ENCODE measurements around the gene GRID2.

GRID2 gene

DNA sequence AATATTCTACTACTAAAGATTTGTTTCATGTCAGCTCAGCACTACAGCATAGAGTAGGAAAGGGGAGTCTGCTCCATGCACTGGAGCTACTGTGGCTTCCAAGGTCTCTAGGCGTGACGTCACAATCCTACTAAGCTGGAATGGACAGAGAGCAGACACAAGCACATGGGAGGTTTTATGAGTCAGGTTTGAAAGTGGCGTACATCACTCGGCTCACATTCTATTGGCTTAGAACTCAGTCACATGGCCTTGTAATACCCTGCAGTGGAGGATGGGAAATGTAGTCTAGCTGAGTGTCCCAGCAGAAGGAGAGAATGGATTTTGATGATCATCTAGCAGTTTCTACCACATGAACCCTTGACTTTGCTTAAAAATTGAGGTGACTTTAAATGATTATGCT lies 899.9 kb downstream of the GRID2 start:
- Histone ChIP-seq H3K9ac (ENCODE audit: low read depth, low read length) (no peak overlapping the region), H3K4me1 (ENCODE audit: control insufficient read depth, insufficient read depth, low read length) (peaks cover 10% of the 10 kb centered on the region), H3K4me3 (ENCODE audit: low read depth, low read length) (no peak overlapping the region), H3K9me3 (ENCODE audit: control insufficient read depth, insufficient read depth, low read length) (no peaks in the 10 kb centered on the region), H3K27me3 (ENCODE audit: control insufficient read depth, insufficient read depth, low read length) (no peaks in the 10 kb centered on the region), H3K36me3 (ENCODE audit: control insufficient read depth, insufficient read depth, low read length) (no peaks in the 10 kb centered on the region)

DNA sequence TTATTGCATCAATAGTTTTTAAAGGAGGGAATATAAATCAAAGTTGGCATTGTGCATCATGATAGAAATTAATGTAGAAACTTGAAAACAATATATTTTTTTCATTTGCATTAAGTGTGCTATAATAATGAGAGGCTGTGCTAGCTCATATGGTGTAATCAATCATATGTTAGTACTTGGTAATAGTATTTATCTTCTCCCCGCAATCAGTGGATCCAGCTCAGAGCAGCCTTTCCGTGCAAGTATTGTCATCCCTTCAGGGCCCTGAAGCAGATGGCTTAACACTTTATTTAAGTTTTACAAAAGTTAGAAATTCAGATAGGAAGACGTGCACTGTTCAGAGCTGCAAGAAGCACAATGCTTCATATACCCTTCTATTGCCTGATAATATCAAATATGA lies 908.5 kb downstream of the GRID2 start:
- H3K36me3 ChIP-seq (ENCODE audit: control insufficient read depth, insufficient read depth, low read length), result no peaks in the 10 kb centered on the region
- no peaks in the 10 kb centered on the region for H3K27me3 ChIP-seq (ENCODE audit: control insufficient read depth, insufficient read depth, low read length)
- H3K9ac ChIP-seq (ENCODE audit: low read depth, low read length), result no peak overlapping the region
- H3K4me3 ChIP-seq (ENCODE audit: low read depth, low read length), result no peak overlapping the region
- H3K4me1 ChIP-seq (ENCODE audit: control insufficient read depth, insufficient read depth, low read length), result no peaks in the 10 kb centered on the region
- no peaks in the 10 kb centered on the region for H3K9me3 ChIP-seq (ENCODE audit: control insufficient read depth, insufficient read depth, low read length)

DNA sequence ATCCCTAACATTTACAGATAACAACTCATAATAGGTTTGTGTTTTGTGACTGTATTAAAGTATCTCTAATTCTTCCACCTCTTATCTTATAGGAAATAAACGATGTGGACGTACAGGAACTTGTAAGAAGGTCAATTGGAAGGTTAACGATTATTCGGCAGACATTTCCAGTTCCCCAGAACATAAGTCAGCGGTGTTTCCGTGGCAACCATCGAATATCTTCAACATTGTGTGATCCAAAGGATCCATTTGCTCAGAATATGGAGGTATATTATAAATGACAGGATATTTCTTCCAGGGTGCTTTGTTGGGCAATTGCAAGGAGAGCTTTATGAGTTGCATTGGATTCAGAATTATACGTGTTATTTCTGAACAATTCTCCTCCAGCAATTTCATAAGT lies 912.9 kb downstream of the GRID2 start:
- H3K27me3 ChIP-seq (ENCODE audit: control insufficient read depth, insufficient read depth, low read length), result no peaks in the 10 kb centered on the region
- no peaks in the 10 kb centered on the region for H3K36me3 ChIP-seq (ENCODE audit: control insufficient read depth, insufficient read depth, low read length)
- no peaks in the 10 kb centered on the region for H3K4me1 ChIP-seq (ENCODE audit: control insufficient read depth, insufficient read depth, low read length)
- no peak overlapping the region for H3K4me3 ChIP-seq (ENCODE audit: low read depth, low read length)
- no peak overlapping the region for H3K9ac ChIP-seq (ENCODE audit: low read depth, low read length)
- no peaks in the 10 kb centered on the region for H3K9me3 ChIP-seq (ENCODE audit: control insufficient read depth, insufficient read depth, low read length)

DNA sequence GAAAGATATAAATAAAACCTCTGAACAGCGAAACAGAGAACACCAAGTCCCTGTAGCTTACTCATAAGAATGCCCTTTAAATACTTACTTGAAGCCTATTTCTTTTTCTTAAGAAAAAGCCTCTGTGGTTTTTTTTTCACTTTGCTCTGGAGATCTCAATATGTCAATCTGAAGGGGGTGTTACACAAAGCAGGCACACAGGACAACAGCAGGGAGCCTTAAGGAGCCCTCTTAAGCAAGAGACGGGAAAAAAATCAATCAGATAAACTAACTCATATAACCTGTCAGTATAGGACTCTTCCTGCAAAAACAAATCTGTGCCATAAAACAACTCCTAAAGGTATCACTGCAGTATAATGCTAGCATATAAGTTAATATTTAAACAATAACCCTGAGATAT lies 913.7 kb downstream of the GRID2 start:
- Histone ChIP-seq H3K9me3 (ENCODE audit: control insufficient read depth, insufficient read depth, low read length) (no peaks in the 10 kb centered on the region), H3K36me3 (ENCODE audit: control insufficient read depth, insufficient read depth, low read length) (no peaks in the 10 kb centered on the region), H3K27me3 (ENCODE audit: control insufficient read depth, insufficient read depth, low read length) (no peaks in the 10 kb centered on the region), H3K9ac (ENCODE audit: low read depth, low read length) (no peak overlapping the region), H3K4me1 (ENCODE audit: control insufficient read depth, insufficient read depth, low read length) (no peaks in the 10 kb centered on the region), H3K4me3 (ENCODE audit: low read depth, low read length) (no peak overlapping the region)

DNA sequence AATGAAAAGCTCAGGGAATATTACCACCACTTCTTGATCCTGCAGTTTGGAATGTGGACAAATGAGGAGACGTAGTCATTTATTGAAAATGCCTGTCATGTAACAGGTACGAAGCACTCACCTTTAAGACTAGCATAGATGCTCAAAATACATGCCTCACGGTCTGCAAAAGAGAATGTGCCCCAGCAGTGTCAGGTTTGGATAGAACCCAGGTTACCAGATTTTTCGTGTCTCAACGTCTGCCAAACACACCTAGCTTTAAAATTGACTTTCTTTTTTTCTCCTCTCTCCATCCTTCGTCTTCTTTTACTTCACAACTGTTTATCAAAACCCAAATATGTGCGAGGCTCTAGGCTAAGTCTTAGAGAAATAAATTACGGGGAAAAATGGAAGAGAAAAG lies 918.0 kb downstream of the GRID2 start:
- Histone ChIP-seq H3K36me3 (ENCODE audit: control insufficient read depth, insufficient read depth, low read length) (no peaks in the 10 kb centered on the region), H3K4me3 (ENCODE audit: low read depth, low read length) (no peak overlapping the region), H3K9me3 (ENCODE audit: control insufficient read depth, insufficient read depth, low read length) (no peaks in the 10 kb centered on the region), H3K4me1 (ENCODE audit: control insufficient read depth, insufficient read depth, low read length) (no peaks in the 10 kb centered on the region), H3K27me3 (ENCODE audit: control insufficient read depth, insufficient read depth, low read length) (no peaks in the 10 kb centered on the region), H3K9ac (ENCODE audit: low read depth, low read length) (no peak overlapping the region)

DNA sequence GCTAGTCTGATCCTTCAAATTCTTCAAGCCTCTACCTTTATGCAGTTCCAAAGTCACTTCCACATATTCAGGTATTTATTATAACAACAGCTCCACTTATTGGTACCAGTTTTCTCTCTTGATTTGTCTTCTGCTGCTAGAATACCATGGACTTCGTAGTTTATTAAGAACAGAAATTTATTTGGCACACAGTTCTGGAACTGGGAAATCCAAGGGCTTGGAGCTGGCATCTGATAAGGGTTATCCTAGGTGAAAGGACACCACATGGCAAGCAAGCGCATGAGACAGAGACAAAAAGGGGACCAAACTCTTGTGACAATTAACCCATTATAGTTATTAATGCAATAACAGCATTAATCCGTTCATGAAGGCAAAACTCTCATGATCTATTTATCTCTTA lies 924.3 kb downstream of the GRID2 start:
- Histone ChIP-seq H3K27me3 (ENCODE audit: control insufficient read depth, insufficient read depth, low read length) (no peaks in the 10 kb centered on the region), H3K9ac (ENCODE audit: low read depth, low read length) (no peak overlapping the region), H3K4me3 (ENCODE audit: low read depth, low read length) (no peak overlapping the region), H3K9me3 (ENCODE audit: control insufficient read depth, insufficient read depth, low read length) (no peaks in the 10 kb centered on the region), H3K4me1 (ENCODE audit: control insufficient read depth, insufficient read depth, low read length) (no peaks in the 10 kb centered on the region), H3K36me3 (ENCODE audit: control insufficient read depth, insufficient read depth, low read length) (no peaks in the 10 kb centered on the region)

DNA sequence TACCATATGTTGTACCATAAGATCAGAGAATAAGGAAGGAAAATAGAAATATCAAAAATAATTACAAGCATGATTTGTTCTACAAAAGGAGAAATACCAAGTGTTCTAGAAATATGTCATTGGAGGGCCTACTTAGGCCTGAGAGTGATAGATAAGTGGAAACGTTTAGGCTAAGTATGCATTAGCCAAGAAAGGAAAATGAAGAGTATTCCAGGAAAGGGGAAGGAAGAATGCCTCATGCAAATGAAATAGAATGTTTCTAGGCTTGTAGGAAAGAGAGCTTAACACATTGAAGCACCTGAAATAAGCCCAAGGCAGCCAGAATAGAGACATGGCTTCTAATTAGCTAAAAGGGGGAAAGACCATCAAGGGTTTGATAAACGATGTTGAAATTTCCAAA lies 929.1 kb downstream of the GRID2 start:
- Histone ChIP-seq H3K9me3 (ENCODE audit: control insufficient read depth, insufficient read depth, low read length) (no peaks in the 10 kb centered on the region), H3K36me3 (ENCODE audit: control insufficient read depth, insufficient read depth, low read length) (no peaks in the 10 kb centered on the region), H3K9ac (ENCODE audit: low read depth, low read length) (no peak overlapping the region), H3K4me1 (ENCODE audit: control insufficient read depth, insufficient read depth, low read length) (no peaks in the 10 kb centered on the region), H3K4me3 (ENCODE audit: low read depth, low read length) (no peak overlapping the region), H3K27me3 (ENCODE audit: control insufficient read depth, insufficient read depth, low read length) (no peaks in the 10 kb centered on the region)

DNA sequence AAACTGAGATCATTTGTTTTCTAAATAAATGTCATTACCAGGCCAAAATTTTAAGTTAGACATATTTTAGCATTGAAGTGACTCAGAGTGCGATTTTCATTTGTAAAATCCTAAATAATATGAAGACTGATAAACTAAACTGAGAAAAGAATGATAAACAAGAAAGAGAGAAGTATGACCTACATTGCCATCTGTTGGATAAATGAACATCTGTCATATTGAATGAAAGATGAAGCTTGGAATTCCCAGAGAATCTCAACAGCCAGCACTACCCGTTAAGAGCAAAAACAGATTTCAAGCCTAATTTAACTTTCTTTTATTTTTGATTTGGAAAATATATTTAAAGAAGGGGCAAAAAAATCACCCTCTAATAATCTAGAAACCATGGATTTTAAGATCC lies 933.8 kb downstream of the GRID2 start:
- Histone ChIP-seq H3K36me3 (ENCODE audit: control insufficient read depth, insufficient read depth, low read length) (no peaks in the 10 kb centered on the region), H3K4me3 (ENCODE audit: low read depth, low read length) (no peak overlapping the region), H3K9ac (ENCODE audit: low read depth, low read length) (no peak overlapping the region), H3K4me1 (ENCODE audit: control insufficient read depth, insufficient read depth, low read length) (no peaks in the 10 kb centered on the region), H3K9me3 (ENCODE audit: control insufficient read depth, insufficient read depth, low read length) (no peaks in the 10 kb centered on the region), H3K27me3 (ENCODE audit: control insufficient read depth, insufficient read depth, low read length) (no peaks in the 10 kb centered on the region)

DNA sequence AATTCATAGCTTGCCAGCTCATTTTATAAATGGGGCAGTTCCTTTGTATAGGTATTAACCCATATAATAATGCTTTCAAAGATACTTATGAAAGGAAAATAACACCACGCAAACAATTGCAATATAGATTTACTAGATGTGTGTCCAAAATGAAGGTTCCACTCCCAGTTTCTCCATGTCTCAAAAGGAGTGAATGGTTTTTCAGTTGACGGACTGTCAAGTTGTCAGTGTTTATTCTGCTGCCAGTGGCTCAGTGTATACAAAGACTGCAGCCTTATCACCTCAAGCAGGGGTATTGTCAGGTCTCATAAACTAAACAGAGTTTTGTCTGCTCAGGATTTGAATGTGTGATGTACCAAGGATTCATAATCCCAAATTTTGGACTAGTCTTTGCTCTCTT lies 939.5 kb downstream of the GRID2 start:
- Histone ChIP-seq H3K9me3 (ENCODE audit: control insufficient read depth, insufficient read depth, low read length) (no peaks in the 10 kb centered on the region), H3K36me3 (ENCODE audit: control insufficient read depth, insufficient read depth, low read length) (no peaks in the 10 kb centered on the region), H3K27me3 (ENCODE audit: control insufficient read depth, insufficient read depth, low read length) (no peaks in the 10 kb centered on the region)

DNA sequence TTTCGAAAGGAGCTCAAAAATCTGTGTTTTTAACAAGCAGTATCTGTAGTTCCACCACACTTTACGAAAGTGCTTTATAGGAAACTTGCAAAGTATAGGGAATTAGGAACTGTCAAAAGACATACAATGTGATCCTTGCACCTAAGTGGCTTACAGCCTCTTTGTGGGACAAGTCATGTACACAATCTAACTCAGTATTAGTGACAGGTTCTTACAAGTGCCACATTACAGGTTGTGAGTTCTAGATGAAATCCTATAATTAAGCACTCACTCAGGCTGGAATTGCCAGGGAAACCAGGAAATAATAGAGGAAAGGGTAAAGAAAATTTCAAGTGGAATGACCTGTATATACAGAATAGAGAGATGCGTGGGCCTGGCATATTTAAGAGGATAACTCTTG lies 957.4 kb downstream of the GRID2 start:
- H3K36me3 ChIP-seq (ENCODE audit: control insufficient read depth, insufficient read depth, low read length), result no peaks in the 10 kb centered on the region
- no peak overlapping the region for H3K4me3 ChIP-seq (ENCODE audit: low read depth, low read length)
- no peaks in the 10 kb centered on the region for H3K4me1 ChIP-seq (ENCODE audit: control insufficient read depth, insufficient read depth, low read length)
- no peak overlapping the region for H3K9ac ChIP-seq (ENCODE audit: low read depth, low read length)
- no peaks in the 10 kb centered on the region for H3K9me3 ChIP-seq (ENCODE audit: control insufficient read depth, insufficient read depth, low read length)
- no peaks in the 10 kb centered on the region for H3K27me3 ChIP-seq (ENCODE audit: control insufficient read depth, insufficient read depth, low read length)

More for the DNA sequence above, 939.5 kb downstream of the GRID2 start:
- Histone ChIP-seq H3K4me3 (ENCODE audit: low read depth, low read length) (no peak overlapping the region), H3K9ac (ENCODE audit: low read depth, low read length) (no peak overlapping the region), H3K4me1 (ENCODE audit: control insufficient read depth, insufficient read depth, low read length) (no peaks in the 10 kb centered on the region)

DNA sequence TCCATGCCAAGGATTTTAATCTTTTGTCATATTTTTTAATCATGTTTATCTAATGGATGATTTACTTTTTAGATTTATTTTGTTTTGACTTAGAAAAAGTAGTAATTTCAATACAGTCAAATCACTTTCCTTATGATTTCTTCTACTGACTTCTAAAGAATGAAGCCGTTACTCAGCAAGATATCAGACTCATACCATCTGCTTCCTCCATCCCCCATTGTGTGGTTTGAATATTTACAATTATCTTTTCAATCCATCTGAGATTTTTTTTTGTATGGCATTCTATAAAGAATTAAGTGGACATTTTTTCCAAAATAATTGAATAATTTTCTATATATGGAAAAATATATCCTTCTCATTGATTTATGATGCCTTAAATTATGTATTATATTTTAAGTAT lies 959.4 kb downstream of the GRID2 start:
- H3K27me3 ChIP-seq (ENCODE audit: control insufficient read depth, insufficient read depth, low read length), result no peaks in the 10 kb centered on the region

DNA sequence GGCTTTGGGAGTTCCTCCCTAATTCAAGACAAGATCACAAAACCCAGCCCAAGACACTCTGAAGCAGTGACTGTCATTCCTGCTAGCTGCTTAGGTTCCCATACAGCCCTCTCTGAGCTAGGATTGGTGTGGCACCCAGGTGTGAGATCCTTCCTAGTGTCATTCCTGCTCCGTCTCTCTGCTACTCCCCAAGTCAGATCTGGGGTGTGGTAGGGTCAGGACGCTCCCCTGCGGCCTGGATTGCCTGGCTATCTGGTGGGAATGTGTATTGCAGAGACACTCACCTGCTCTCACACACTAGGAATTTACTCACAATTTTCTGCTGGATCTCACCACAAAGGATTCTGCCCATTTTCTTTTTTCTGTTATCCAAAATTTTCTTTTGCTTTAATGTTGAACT lies 964.0 kb downstream of the GRID2 start:
- Histone ChIP-seq H3K9ac (ENCODE audit: low read depth, low read length) (no peak overlapping the region), H3K4me3 (ENCODE audit: low read depth, low read length) (no peak overlapping the region), H3K9me3 (ENCODE audit: control insufficient read depth, insufficient read depth, low read length) (no peaks in the 10 kb centered on the region), H3K4me1 (ENCODE audit: control insufficient read depth, insufficient read depth, low read length) (no peaks in the 10 kb centered on the region), H3K27me3 (ENCODE audit: control insufficient read depth, insufficient read depth, low read length) (no peaks in the 10 kb centered on the region), H3K36me3 (ENCODE audit: control insufficient read depth, insufficient read depth, low read length) (no peaks in the 10 kb centered on the region)

More for the DNA sequence above, 959.4 kb downstream of the GRID2 start:
- Histone ChIP-seq H3K4me1 (ENCODE audit: control insufficient read depth, insufficient read depth, low read length) (no peaks in the 10 kb centered on the region), H3K9ac (ENCODE audit: low read depth, low read length) (no peak overlapping the region), H3K9me3 (ENCODE audit: control insufficient read depth, insufficient read depth, low read length) (no peaks in the 10 kb centered on the region), H3K4me3 (ENCODE audit: low read depth, low read length) (no peak overlapping the region), H3K36me3 (ENCODE audit: control insufficient read depth, insufficient read depth, low read length) (no peaks in the 10 kb centered on the region)

DNA sequence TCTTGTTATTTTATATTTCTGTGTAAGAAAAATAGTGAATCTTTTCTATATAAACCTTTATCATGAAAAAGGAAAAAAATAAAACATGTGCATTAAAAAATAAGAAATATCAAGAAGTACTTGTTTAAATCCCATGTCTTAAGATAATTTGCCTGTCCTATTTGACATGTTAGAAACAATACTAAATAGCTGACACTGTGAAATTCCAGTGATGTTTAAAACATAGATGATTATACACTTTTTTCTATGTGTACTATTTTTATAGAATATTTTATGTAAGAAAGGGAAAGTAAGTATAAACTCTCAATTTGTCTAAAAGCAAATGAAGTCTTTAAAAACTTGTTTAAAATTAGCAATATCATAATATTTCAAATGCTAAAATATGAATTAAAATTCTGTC lies 981.6 kb downstream of the GRID2 start:
- Histone ChIP-seq H3K36me3 (ENCODE audit: control insufficient read depth, insufficient read depth, low read length) (no peaks in the 10 kb centered on the region), H3K4me3 (ENCODE audit: low read depth, low read length) (no peak overlapping the region), H3K9ac (ENCODE audit: low read depth, low read length) (no peak overlapping the region)

More for the DNA sequence above, 981.6 kb downstream of the GRID2 start:
- no peaks in the 10 kb centered on the region for H3K4me1 ChIP-seq (ENCODE audit: control insufficient read depth, insufficient read depth, low read length)
- H3K27me3 ChIP-seq (ENCODE audit: control insufficient read depth, insufficient read depth, low read length), result no peaks in the 10 kb centered on the region
- no peaks in the 10 kb centered on the region for H3K9me3 ChIP-seq (ENCODE audit: control insufficient read depth, insufficient read depth, low read length)
